ENCODE results near the gene C9orf152. TPM values are rescaled to one million over a fixed set of nuclear protein-coding genes. Genes with fewer than 3 reads are reported as not detected.

The C9orf152 gene
- total and polyA plus RNA-seq, 4 donors: 0.08 to 0.29 (median 0.20) TPM; not detected in 1

DNA sequence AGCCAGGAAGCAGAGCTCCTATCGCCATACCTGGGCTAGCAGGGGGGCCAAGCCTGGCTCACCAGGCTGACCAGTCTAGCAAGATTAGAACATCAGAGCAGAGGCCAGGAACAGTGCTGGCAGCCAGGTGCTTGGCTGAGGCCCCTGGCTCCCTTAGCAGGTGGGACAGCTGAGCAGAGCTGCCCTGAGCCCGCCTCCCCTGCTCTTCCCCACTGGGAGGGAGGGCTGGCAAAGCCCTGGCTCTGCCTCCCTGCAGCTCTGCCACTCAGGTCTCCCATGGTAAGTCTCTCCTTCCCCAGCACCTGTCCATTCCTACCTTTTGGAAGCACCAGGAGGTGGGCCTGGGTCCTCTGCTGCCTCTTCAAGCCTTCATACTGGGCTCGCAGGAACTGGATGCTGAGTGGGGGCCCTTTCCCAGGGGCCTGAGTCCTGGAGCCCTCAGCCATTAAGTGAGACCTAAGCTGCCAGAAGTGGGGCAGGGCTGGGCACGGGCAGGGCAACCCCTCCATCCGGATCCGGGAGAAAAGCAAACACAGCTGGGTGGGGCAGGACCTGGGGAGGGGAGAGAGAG, 803 bp downstream of the C9orf152 start:
- Histone ChIP-seq H3K27me3 (ENCODE audit: control insufficient read depth in 4 of 4, insufficient read depth in 4 of 4, low read length in 3 of 4) (no peaks in the 10 kb centered on the region), H3K4me3 (ENCODE audit: low read depth in 1 of 3, low read length in 3 of 3) (no peak overlapping the region), H3K9me3 (ENCODE audit: control insufficient read depth in 4 of 4, low read length in 3 of 4) (no peaks in the 10 kb centered on the region), H3K9ac (ENCODE audit: low read depth in 1 of 2, low read length in 2 of 2) (no peak overlapping the region), H3K27ac (ENCODE audit: low read depth in 1 of 2, low read length in 2 of 2) (no peak overlapping the region), H3K36me3 (ENCODE audit: control insufficient read depth in 4 of 4, insufficient read depth in 3 of 4, low read depth in 1 of 4, low read length in 3 of 4) (no peaks in the 10 kb centered on the region), H3K4me1 (ENCODE audit: control insufficient read depth in 4 of 4, insufficient read depth in 4 of 4, low read length in 3 of 4) (peaks cover 0 to 13% (median 1%) of the 10 kb centered on the region in 4 donors)
- DNase-seq (ENCODE audit: low spot score): no peak
- no peak for TF ChIP-seq GABPA (IDR thresholded peaks at IDR 0.05 in 1 of 2, conservative IDR thresholded peaks at IDR 0.05 in 1 of 2)
- TF ChIP-seq HNF4A (conservative IDR thresholded peaks at IDR 0.05): no peak
- no peak for TF ChIP-seq HNF4G (IDR thresholded peaks at IDR 0.05)
- TF ChIP-seq FOXA1 (IDR thresholded peaks at IDR 0.05): no peak
- TF ChIP-seq, protein P1, sequence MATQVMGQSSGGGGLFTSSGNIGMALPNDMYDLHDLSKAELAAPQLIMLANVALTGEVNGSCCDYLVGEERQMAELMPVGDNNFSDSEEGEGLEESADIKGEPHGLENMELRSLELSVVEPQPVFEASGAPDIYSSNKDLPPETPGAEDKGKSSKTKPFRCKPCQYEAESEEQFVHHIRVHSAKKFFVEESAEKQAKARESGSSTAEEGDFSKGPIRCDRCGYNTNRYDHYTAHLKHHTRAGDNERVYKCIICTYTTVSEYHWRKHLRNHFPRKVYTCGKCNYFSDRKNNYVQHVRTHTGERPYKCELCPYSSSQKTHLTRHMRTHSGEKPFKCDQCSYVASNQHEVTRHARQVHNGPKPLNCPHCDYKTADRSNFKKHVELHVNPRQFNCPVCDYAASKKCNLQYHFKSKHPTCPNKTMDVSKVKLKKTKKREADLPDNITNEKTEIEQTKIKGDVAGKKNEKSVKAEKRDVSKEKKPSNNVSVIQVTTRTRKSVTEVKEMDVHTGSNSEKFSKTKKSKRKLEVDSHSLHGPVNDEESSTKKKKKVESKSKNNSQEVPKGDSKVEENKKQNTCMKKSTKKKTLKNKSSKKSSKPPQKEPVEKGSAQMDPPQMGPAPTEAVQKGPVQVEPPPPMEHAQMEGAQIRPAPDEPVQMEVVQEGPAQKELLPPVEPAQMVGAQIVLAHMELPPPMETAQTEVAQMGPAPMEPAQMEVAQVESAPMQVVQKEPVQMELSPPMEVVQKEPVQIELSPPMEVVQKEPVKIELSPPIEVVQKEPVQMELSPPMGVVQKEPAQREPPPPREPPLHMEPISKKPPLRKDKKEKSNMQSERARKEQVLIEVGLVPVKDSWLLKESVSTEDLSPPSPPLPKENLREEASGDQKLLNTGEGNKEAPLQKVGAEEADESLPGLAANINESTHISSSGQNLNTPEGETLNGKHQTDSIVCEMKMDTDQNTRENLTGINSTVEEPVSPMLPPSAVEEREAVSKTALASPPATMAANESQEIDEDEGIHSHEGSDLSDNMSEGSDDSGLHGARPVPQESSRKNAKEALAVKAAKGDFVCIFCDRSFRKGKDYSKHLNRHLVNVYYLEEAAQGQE (IDR thresholded peaks at IDR 0.05): no peak
- no peak for TF ChIP-seq EGR1 (IDR thresholded peaks at IDR 0.05; ENCODE audit: low read depth in 2 of 2)
- no peak for TF ChIP-seq RAD21 (IDR thresholded peaks at IDR 0.05)
- TF ChIP-seq CTCF (IDR thresholded peaks at IDR 0.05; ENCODE audit: low read depth, low read length, missing input control): no peak
- no peak for TF ChIP-seq FOXA2 (IDR thresholded peaks at IDR 0.05)
- WGBS: 60% methylated on average over 6 of the region's 6 CpGs

DNA sequence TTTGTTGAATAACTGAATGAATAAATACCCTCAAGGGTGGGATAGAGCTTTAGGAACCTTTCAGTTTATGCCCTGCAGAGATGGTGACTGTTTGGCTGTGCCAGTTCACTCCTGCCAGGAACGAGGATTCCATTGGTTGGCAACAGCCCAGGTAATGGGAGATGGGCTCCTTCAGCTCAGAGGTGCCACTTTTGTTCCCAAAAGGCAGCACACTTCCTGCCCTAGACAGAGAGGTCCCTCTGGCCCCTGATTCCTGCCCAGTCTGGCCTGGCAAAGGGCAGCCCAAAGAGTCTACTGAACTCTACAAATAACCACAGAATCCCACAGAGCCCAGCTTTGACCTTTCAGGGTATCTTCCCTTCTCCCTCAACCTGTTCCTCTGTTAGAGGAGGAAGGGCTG, 1.6 kb downstream of the C9orf152 start:
- no peak overlapping the region for H3K4me3 ChIP-seq (ENCODE audit: low read depth in 1 of 3, low read length in 3 of 3)
- DNase-seq (ENCODE audit: low spot score): no peak
- WGBS: 50% methylated on average over 1 of the region's 1 CpG
- no peaks in the 10 kb centered on the region for H3K27me3 ChIP-seq (ENCODE audit: control insufficient read depth in 4 of 4, insufficient read depth in 4 of 4, low read length in 3 of 4)
- no peaks in the 10 kb centered on the region for H3K36me3 ChIP-seq (ENCODE audit: control insufficient read depth in 4 of 4, insufficient read depth in 3 of 4, low read depth in 1 of 4, low read length in 3 of 4)
- no peak for TF ChIP-seq JUND (IDR thresholded peaks at IDR 0.05)
- TF ChIP-seq TAF1 (conservative IDR thresholded peaks at IDR 0.05): no peak
- no peak for TF ChIP-seq NR2F2 (IDR thresholded peaks at IDR 0.05)
- no peak for TF ChIP-seq ZBTB33 (IDR thresholded peaks at IDR 0.05)
- no peak for TF ChIP-seq FOXA1 (IDR thresholded peaks at IDR 0.05)
- TF ChIP-seq EGR1 (IDR thresholded peaks at IDR 0.05; ENCODE audit: low read depth in 2 of 2): no peak
- TF ChIP-seq, protein P1 (IDR thresholded peaks at IDR 0.05): no peak
- TF ChIP-seq YY1 (IDR thresholded peaks at IDR 0.05): no peak
- no peak for TF ChIP-seq RXRA (IDR thresholded peaks at IDR 0.05)
- no peak overlapping the region for H3K27ac ChIP-seq (ENCODE audit: low read depth in 1 of 2, low read length in 2 of 2)
- no peak overlapping the region for H3K9ac ChIP-seq (ENCODE audit: low read depth in 1 of 2, low read length in 2 of 2)
- peaks cover 0 to 13% (median 1%) of the 10 kb centered on the region in 4 donors for H3K4me1 ChIP-seq (ENCODE audit: control insufficient read depth in 4 of 4, insufficient read depth in 4 of 4, low read length in 3 of 4)
- H3K9me3 ChIP-seq (ENCODE audit: control insufficient read depth in 4 of 4, low read length in 3 of 4): no peaks in the 10 kb centered on the region
